SK-N-SH (cell line): Measurements from ENCODE around the gene SHCBP1L. TPM values are rescaled to one million over a fixed set of nuclear protein-coding genes. Genes with fewer than 3 reads are reported as not detected.
"Not testable (repeated sequence)": the region's sequence is repeated elsewhere in the genome, so short reads cannot be mapped to it uniquely, and the experiment has no call there.

Experiments used
- CTCF ChIA-PET: fragments of 300-600, 350-600 bp; formaldehyde crosslinking; extraction: SDS; loops from one replicate; lab custom pipeline; 2021; lab: Yijun Ruan, JAX
- POLR2A ChIA-PET: fragments of 350-600 bp; sonication (Branson Sonifier 250); formaldehyde crosslinking; extraction: SDS; loops from one replicate; lab custom pipeline; 2020; ENCODE audit warnings: antibody characterized with exemption, inconsistent platforms; lab: Yijun Ruan, JAX
- DNase-seq: peaks from one replicate; pipeline ENCODE4 v3.0.0; 2012
- H2AFZ ChIP-seq: fragments of 200-600 bp; sonication (generic); 2 replicates; pipeline ENCODE4 v1.8.1; 2016; ENCODE audit warnings: antibody characterized with exemption, mild to moderate bottlenecking, low read depth
- H3F3A ChIP-seq: fragments of 200-600 bp; sonication (generic); replicated peaks from 2 replicates; pipeline ENCODE3; 2016; ENCODE audit warnings: antibody characterized with exemption, mild to moderate bottlenecking; ENCODE audit not compliant: insufficient read depth
- H3K27ac ChIP-seq, 2 experiments: fragments of 200-500 bp in 1 of 2; fragments of 200-600 bp in 1 of 2; sonication (Bioruptor generic) in 1 of 2; sonication (generic), shearing (Covaris generic) in 1 of 2; 2 replicates each; pipeline versions ENCODE4 v1.5.1 to v1.6.1; 2014 to 2016; ENCODE audit warnings: low read depth in 2 of 2, inconsistent platforms in 1 of 2, low read length in 1 of 2, mild to moderate bottlenecking in 1 of 2, mixed read lengths in 1 of 2
- H3K27me3 ChIP-seq: fragments of 200-600 bp; sonication (generic), shearing (Covaris generic); 2 replicates; pipeline ENCODE4 v1.6.1; 2016; ENCODE audit warnings: mixed run types; ENCODE audit not compliant: insufficient read depth
- H3K36me3 ChIP-seq, 2 experiments: fragments of 200-500 bp in 1 of 2; fragments of 200-600 bp in 1 of 2; sonication (Bioruptor generic) in 1 of 2; sonication (generic) in 1 of 2; replicated peaks in 1 of 2; 2 replicates each; pipeline versions ENCODE3 to v1.5.1; 2014 to 2016; ENCODE audit warnings: low read length in 1 of 2, mild to moderate bottlenecking in 1 of 2; ENCODE audit not compliant: insufficient read depth in 2 of 2, control insufficient read depth in 1 of 2
- H3K4me1 ChIP-seq, 2 experiments: fragments of 200-500 bp in 1 of 2; fragments of 200-600 bp in 1 of 2; sonication (Bioruptor generic) in 1 of 2; sonication (generic), shearing (Covaris generic) in 1 of 2; 2 replicates each; pipeline versions ENCODE4 v1.5.1 to v1.6.1; 2014 to 2016; ENCODE audit warnings: low read depth in 1 of 2, low read length in 1 of 2, mixed run types in 1 of 2; ENCODE audit not compliant: insufficient read depth in 2 of 2, control insufficient read depth in 1 of 2
- H3K4me2 ChIP-seq: fragments of 200-600 bp; sonication (generic), shearing (Covaris generic); 2 replicates; pipeline ENCODE4 v1.6.1; 2017; ENCODE audit warnings: mixed run types
- H3K4me3 ChIP-seq, 2 experiments: fragments of 200-500 bp in 1 of 2; fragments of 200-600 bp in 1 of 2; sonication (Bioruptor generic) in 1 of 2; sonication (generic), shearing (Covaris generic) in 1 of 2; 2 replicates each; pipeline versions ENCODE4 v1.5.1 to v1.8.1; 2014 to 2016; ENCODE audit warnings: low read depth in 2 of 2, inconsistent platforms in 1 of 2, low read length in 1 of 2, mild to moderate bottlenecking in 1 of 2, mixed read lengths in 1 of 2, moderate library complexity in 1 of 2
- H3K79me2 ChIP-seq: fragments of 200-600 bp; sonication (generic); 2 replicates; pipeline ENCODE4 v1.8.1; 2017; ENCODE audit warnings: mild to moderate bottlenecking; ENCODE audit not compliant: insufficient read depth
- H3K9ac ChIP-seq: fragments of 200-600 bp; sonication (generic); 2 replicates; pipeline ENCODE4 v1.6.1; 2017; ENCODE audit warnings: mixed run types
- H3K9me2 ChIP-seq: fragments of 200-600 bp; sonication (generic); 2 replicates; pipeline ENCODE4 v1.6.1; 2017; ENCODE audit warnings: mixed run types
- H3K9me3 ChIP-seq: fragments of 200-600 bp; sonication (generic); 2 replicates; pipeline ENCODE4 v1.6.1; 2017; ENCODE audit warnings: mixed run types, mild to moderate bottlenecking, moderate library complexity
- H4K20me1 ChIP-seq: fragments of 200-600 bp; sonication (generic); 2 replicates; pipeline ENCODE4 v1.6.1; 2017; ENCODE audit warnings: mild to moderate bottlenecking, mixed run types; ENCODE audit not compliant: insufficient read depth
- CHD2 ChIP-seq: fragments of 150-350 bp; IDR thresholded peaks from 2 replicates; pipeline ENCODE4 v1.6.1; 2018; ENCODE audit warnings: low read length; ENCODE audit not compliant: partially characterized antibody
- ELF1 ChIP-seq: IDR thresholded peaks from 2 replicates; pipeline ENCODE4 v1.4.0; 2012
- EP300 ChIP-seq, 2 experiments: IDR thresholded peaks; 2 replicates each; pipeline versions ENCODE4 v1.4.0 to v1.6.1; 2012; ENCODE audit warnings: borderline replicate concordance in 1 of 2, low read depth in 1 of 2, low read length in 1 of 2
- MEF2A ChIP-seq: IDR thresholded peaks from 2 replicates; pipeline ENCODE4 v1.4.0; 2012; ENCODE audit warnings: low read depth, borderline replicate concordance
- NRF1 ChIP-seq: IDR thresholded peaks from 2 replicates; pipeline ENCODE4 v1.6.1; 2012; ENCODE audit warnings: low read depth, mild to moderate bottlenecking, low read length
- POLR2AphosphoS5 ChIP-seq: IDR thresholded peaks from 2 replicates; pipeline ENCODE4 v1.6.1; 2012; ENCODE audit warnings: low read depth, low read length
- RAD21 ChIP-seq: IDR thresholded peaks from 2 replicates; pipeline ENCODE4 v1.6.1; 2012; ENCODE audit warnings: mild to moderate bottlenecking, low read length
- SIN3A ChIP-seq: IDR thresholded peaks from 2 replicates; pipeline ENCODE4 v1.6.1; 2012; ENCODE audit warnings: low read depth, mild to moderate bottlenecking, low read length, moderate library complexity, borderline replicate concordance
- TAF1 ChIP-seq: IDR thresholded peaks from 2 replicates; pipeline ENCODE4 v1.6.1; 2012; ENCODE audit warnings: low read depth, mild to moderate bottlenecking, low read length, moderate library complexity, borderline replicate concordance
- WGBS: methylation state at CpG from one replicate; pipeline ENCODE4 v1.1.6; 2017; ENCODE audit warnings: low lambda C conversion rate; 5-methylcytosine and 5-hydroxymethylcytosine counted together
- polyA plus RNA-seq, 3 experiments: library from polyadenylated mRNA; depleted of rRNA; stranded (reverse); fragments of >200 nt; gene quantifications; 2 replicates each; pipeline ENCODE4 v1.2.3, GENCODE V29; 2012
- TF ChIP-seq, protein P1 (sequence below): IDR thresholded peaks from 2 replicates; pipeline ENCODE4 v1.4.0; 2012; ENCODE audit warnings: low read depth, borderline replicate concordance
- TF ChIP-seq, protein P2 (sequence below): fragments of 200-600 bp; sonication (generic); IDR thresholded peaks from 2 replicates; pipeline ENCODE4 v1.6.1; 2017; ENCODE audit warnings: antibody characterized with exemption, mild to moderate bottlenecking, moderate library complexity
- TF ChIP-seq, protein P3 (sequence below): IDR thresholded peaks from 2 replicates; pipeline ENCODE4; 2012
- TF ChIP-seq, protein P4 (sequence below): fragments of 150-350 bp; IDR thresholded peaks from 2 replicates; pipeline ENCODE4 v1.6.1; 2016; ENCODE audit warnings: mild to moderate bottlenecking, low read depth, low read length

Gene SHCBP1L
- polyA plus RNA-seq, 1 of the 3 experiments (the other 2 are of a cell fraction), result not detected

- WGBS, result 82% methylated on average over 2 of the region's 2 CpGs
- TF ChIP-seq, protein P1, sequence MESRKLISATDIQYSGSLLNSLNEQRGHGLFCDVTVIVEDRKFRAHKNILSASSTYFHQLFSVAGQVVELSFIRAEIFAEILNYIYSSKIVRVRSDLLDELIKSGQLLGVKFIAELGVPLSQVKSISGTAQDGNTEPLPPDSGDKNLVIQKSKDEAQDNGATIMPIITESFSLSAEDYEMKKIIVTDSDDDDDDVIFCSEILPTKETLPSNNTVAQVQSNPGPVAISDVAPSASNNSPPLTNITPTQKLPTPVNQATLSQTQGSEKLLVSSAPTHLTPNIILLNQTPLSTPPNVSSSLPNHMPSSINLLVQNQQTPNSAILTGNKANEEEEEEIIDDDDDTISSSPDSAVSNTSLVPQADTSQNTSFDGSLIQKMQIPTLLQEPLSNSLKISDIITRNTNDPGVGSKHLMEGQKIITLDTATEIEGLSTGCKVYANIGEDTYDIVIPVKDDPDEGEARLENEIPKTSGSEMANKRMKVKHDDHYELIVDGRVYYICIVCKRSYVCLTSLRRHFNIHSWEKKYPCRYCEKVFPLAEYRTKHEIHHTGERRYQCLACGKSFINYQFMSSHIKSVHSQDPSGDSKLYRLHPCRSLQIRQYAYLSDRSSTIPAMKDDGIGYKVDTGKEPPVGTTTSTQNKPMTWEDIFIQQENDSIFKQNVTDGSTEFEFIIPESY, result no peak
- TF ChIP-seq CHD2, result no peak
- TF ChIP-seq EP300 (IDR thresholded peaks at IDR 0.05; ENCODE audit: borderline replicate concordance in 1 of 2, low read depth in 1 of 2, low read length in 1 of 2), result no peak
- TF ChIP-seq TAF1, result no peak
- no peak for TF ChIP-seq RAD21
- TF ChIP-seq MEF2A, result no peak
- TF ChIP-seq SIN3A, result no peak
- TF ChIP-seq, protein P2, sequence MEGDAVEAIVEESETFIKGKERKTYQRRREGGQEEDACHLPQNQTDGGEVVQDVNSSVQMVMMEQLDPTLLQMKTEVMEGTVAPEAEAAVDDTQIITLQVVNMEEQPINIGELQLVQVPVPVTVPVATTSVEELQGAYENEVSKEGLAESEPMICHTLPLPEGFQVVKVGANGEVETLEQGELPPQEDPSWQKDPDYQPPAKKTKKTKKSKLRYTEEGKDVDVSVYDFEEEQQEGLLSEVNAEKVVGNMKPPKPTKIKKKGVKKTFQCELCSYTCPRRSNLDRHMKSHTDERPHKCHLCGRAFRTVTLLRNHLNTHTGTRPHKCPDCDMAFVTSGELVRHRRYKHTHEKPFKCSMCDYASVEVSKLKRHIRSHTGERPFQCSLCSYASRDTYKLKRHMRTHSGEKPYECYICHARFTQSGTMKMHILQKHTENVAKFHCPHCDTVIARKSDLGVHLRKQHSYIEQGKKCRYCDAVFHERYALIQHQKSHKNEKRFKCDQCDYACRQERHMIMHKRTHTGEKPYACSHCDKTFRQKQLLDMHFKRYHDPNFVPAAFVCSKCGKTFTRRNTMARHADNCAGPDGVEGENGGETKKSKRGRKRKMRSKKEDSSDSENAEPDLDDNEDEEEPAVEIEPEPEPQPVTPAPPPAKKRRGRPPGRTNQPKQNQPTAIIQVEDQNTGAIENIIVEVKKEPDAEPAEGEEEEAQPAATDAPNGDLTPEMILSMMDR, result no peak
- no peak for TF ChIP-seq POLR2AphosphoS5
- no peak for TF ChIP-seq NRF1
- no peak for TF ChIP-seq ELF1
- TF ChIP-seq, protein P3, sequence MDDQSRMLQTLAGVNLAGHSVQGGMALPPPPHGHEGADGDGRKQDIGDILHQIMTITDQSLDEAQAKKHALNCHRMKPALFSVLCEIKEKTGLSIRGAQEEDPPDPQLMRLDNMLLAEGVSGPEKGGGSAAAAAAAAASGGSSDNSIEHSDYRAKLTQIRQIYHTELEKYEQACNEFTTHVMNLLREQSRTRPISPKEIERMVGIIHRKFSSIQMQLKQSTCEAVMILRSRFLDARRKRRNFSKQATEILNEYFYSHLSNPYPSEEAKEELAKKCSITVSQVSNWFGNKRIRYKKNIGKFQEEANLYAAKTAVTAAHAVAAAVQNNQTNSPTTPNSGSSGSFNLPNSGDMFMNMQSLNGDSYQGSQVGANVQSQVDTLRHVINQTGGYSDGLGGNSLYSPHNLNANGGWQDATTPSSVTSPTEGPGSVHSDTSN, result no peak
- TF ChIP-seq, protein P4, sequence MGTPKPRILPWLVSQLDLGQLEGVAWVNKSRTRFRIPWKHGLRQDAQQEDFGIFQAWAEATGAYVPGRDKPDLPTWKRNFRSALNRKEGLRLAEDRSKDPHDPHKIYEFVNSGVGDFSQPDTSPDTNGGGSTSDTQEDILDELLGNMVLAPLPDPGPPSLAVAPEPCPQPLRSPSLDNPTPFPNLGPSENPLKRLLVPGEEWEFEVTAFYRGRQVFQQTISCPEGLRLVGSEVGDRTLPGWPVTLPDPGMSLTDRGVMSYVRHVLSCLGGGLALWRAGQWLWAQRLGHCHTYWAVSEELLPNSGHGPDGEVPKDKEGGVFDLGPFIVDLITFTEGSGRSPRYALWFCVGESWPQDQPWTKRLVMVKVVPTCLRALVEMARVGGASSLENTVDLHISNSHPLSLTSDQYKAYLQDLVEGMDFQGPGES, result no peak
- CTCF ChIA-PET, result interaction anchor here (0.7 to 1.1 kb wide), 2 partner anchors 11 to 17 kb away, joined by 3 read pairs; no protein-coding TSS in a partner anchor
- Histone ChIP-seq H4K20me1 (no peaks in the 10 kb centered on the region), H3F3A (no peaks in the 10 kb centered on the region), H3K4me3 (no peak overlapping the region), H3K4me2 (no peak overlapping the region), H3K36me3 (no peaks in the 10 kb centered on the region), H3K9me3 (no peaks in the 10 kb centered on the region), H3K27ac (no peak overlapping the region), H3K27me3 (no peaks in the 10 kb centered on the region), H3K9me2 (no peaks in the 10 kb centered on the region), H2AFZ (no peak overlapping the region), H3K4me1 (peaks cover 0 to 8% of the 10 kb centered on the region in 2 experiments; a peak in 2 of 4 replicates), H3K9ac (no peak overlapping the region), H3K79me2 (no peaks in the 10 kb centered on the region)
- DNase-seq, result no peak
- POLR2A ChIA-PET, result no interaction called here
Observed at GRCh38 chr1:182905321-182905720, 47.6 kb downstream of the SHCBP1L start.

GRCh38 chr1:182901946-182902345 lies 51.0 kb downstream of the SHCBP1L start:
- H3F3A ChIP-seq, H3K9ac ChIP-seq, H3K4me1 ChIP-seq, H3K27ac ChIP-seq, H4K20me1 ChIP-seq, H3K4me3 ChIP-seq, POLR2A ChIA-PET, H3K9me2 ChIP-seq, H3K79me2 ChIP-seq, H3K9me3 ChIP-seq, H3K36me3 ChIP-seq, H3K27me3 ChIP-seq, DNase-seq, H2AFZ ChIP-seq, H3K4me2 ChIP-seq: not testable (repeated sequence)
- CTCF ChIA-PET, result interaction anchor here (0.6 to 1.5 kb wide), 2 partner anchors 21 to 85 kb away, joined by 3 to 5 read pairs; no protein-coding TSS in a partner anchor
- 71% methylated on average over 5 of the region's 5 CpGs for WGBS
